GM23338 (cell line): ENCODE results near the gene KRTAP5-2.

Source experiments
- CTCF ChIP-seq, 2 experiments: fragments of 200-600 bp in 1 of 2; sonication (generic) in 1 of 2; conservative IDR thresholded peaks; 2 replicates each; pipeline versions ENCODE4 v1.5.1 to v1.6.1; 2016 to 2017; ENCODE audit warnings: antibody characterized with exemption in 2 of 2, low read depth in 2 of 2, mild to moderate bottlenecking in 2 of 2, moderate library complexity in 1 of 2
- POLR2AphosphoS5 ChIP-seq: IDR thresholded peaks from 2 replicates; pipeline ENCODE4 v1.6.1; 2016; ENCODE audit warnings: antibody characterized with exemption, low read depth
- REST ChIP-seq: IDR thresholded peaks from one replicate; pipeline ENCODE4 v1.6.1; 2018; ENCODE audit warnings: antibody characterized with exemption; ENCODE audit not compliant: unreplicated experiment
- ZNF331 ChIP-seq: fragments of 250-450 bp; sonication (Bioruptor Pico); IDR thresholded peaks from 2 replicates; pipeline ENCODE4 v1.5.0; 2020; ENCODE audit warnings: low read depth, mild to moderate bottlenecking, moderate library complexity

GRCh38 chr11:1636291-1636950 lies 38.3 kb upstream of the KRTAP5-2 start:
- no peak for TF ChIP-seq ZNF331
- TF ChIP-seq POLR2AphosphoS5 = no peak
- TF ChIP-seq REST = no peak
- no peak for TF ChIP-seq CTCF (conservative IDR thresholded peaks at IDR 0.05; ENCODE audit: low read depth in 2 of 2)
